Tibial nerve (tissue), 4 donors: ENCODE results near the gene ZNF346.

Source experiments
- CTCF ChIP-seq, 5 experiments: fragments of 200-600 bp in 3 of 5; fragments of 450-650 bp in 2 of 5; sonication (generic) in 3 of 5; IDR thresholded peaks; one replicate each; pipeline ENCODE4 v1.5.1; 2016 to 2019; ENCODE audit warnings: antibody characterized with exemption in 5 of 5, mild to moderate bottlenecking in 3 of 5, moderate library complexity in 2 of 5
- EP300 ChIP-seq, 2 donors: sonication (generic); formaldehyde crosslinking; IDR thresholded peaks; one replicate each; pipeline ENCODE4 v1.6.1; 2017; ENCODE audit warnings: antibody characterized with exemption in 2 of 2, mild to moderate bottlenecking in 1 of 2
- POLR2A ChIP-seq, 2 donors: fragments of 450-650 bp; IDR thresholded peaks; one replicate each; pipeline ENCODE4 v1.6.1; 2017; ENCODE audit warnings: antibody characterized with exemption in 2 of 2, mild to moderate bottlenecking in 2 of 2, moderate library complexity in 2 of 2

- no peak for TF ChIP-seq EP300 (IDR thresholded peaks at IDR 0.05)
- TF ChIP-seq CTCF (IDR thresholded peaks at IDR 0.05), result no peak
- no peak for TF ChIP-seq POLR2A (IDR thresholded peaks at IDR 0.05)
Measured at GRCh38 chr5:177044641-177045040, 22.1 kb downstream of the ZNF346 start.
